Activated T-cell treated with anti-CD3 and anti-CD28 coated beads for 1 hour (primary cell): ENCODE data around the gene RASAL2.

Experiments used
- DNase-seq: peaks from one replicate; pipeline ENCODE4 v3.0.0-alpha.2; 2020; ENCODE audit warnings: low read depth

RASAL2 gene

DNA sequence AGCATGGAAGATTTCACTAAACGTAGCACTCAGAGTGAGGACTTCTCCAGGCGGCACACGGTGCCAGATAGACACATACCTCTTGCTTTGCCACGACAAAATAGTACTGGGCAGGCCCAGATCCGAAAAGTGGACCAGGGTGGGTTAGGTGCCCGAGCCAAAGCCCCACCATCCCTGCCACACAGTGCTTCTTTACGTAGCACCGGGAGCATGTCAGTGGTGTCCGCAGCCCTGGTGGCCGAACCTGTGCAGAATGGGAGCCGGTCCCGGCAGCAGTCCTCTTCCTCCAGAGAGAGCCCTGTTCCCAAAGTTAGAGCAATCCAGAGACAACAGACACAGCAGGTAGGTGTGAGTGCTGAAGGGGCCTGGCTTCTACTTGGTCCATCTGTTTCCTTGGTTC, 364.3 kb downstream of the RASAL2 start:
- DNase-seq = no peak

DNA sequence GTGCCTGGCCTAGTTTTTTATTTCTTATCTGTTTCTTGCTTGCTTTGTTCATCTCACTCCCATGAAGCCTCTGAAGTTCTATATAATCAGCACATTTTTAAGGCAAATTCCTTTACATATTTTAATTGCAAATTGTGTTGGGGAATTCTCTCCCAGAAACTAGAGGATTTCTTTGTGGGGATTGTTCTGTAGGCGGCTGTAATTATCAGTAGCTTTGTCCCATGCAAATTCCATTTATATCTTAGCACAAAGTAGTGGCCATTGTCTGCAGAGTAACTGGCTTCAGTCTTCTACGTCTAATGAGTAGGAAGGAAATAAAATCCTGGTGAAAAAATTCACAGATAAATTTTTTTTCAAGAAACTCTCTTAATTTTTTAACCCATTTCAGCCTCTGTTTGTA, 367.2 kb downstream of the RASAL2 start:
- no peak for DNase-seq

GRCh38 chr1:178461701-178462100, 367.8 kb downstream of the RASAL2 start:
- no peak for DNase-seq

GRCh38 chr1:178464141-178464540, 370.2 kb downstream of the RASAL2 start:
- DNase-seq = no peak

GRCh38 chr1:178464566-178464965, 370.7 kb downstream of the RASAL2 start:
- DNase-seq = no peak

GRCh38 chr1:178465011-178465410, 371.1 kb downstream of the RASAL2 start:
- no peak for DNase-seq

DNA sequence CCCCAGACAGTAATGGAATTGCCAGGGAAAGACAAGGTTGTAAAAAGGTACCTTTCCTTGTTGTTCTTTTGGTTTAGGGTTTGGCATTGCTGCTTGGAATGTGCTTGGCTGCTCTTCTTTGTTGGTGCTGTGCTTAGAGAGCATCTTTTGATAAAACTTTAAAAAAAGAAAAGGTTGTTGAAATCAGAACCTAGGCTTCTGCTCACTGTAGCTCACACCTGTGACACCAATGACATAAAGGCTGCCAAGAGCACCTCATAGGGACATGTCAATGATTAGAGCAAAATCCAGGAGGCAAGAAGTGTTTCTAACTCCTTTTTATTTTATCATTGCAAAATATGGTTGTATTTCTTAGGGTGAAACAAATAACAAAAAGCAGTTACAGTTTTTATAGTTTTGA, 373.9 kb downstream of the RASAL2 start:
- no peak for DNase-seq

- DNase-seq = no peak
Observed at GRCh38 chr1:178470411-178470960, 376.6 kb downstream of the RASAL2 start.

- DNase-seq = no peak
Observed at GRCh38 chr1:178472531-178472930, 378.6 kb downstream of the RASAL2 start.

GRCh38 chr1:178477373-178477772, 383.5 kb downstream of the RASAL2 start:
- DNase-seq = no peak

GRCh38 chr1:178477841-178478240, 383.9 kb downstream of the RASAL2 start:
- no peak for DNase-seq

DNA sequence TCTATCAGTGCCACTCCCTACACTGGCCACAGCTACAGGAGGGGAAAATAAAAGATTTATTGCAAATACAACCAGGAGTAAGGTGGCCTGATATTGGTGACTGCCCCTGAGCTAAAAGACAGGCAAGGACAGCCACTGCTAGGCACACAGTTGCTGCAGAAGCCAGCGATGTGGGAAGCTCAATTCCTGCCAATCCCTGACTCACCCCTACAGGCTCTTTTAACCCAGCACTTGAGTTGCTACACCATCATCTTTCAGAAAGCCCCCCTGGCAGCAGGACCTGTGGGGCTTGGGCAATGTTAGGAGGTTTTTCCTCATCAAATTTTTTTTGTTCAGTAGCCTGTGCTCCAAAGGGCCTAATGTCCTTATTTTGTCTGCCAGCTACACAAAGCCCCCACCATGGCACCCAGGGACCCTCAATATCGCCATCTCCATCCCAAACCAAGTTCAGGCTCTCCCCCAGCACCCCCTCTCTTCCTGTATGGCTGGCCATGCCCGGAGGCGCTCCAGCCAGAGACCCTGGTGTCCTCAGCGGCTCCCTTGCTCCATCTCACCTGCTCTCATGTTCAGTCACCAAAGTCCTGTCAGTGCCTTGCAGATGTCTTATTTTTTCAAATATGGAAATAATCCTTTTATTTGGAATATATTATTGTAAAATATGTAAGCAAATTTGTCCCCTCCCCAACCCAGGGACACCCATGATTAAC, 389.5 kb downstream of the RASAL2 start:
- DNase-seq = no peak

DNA sequence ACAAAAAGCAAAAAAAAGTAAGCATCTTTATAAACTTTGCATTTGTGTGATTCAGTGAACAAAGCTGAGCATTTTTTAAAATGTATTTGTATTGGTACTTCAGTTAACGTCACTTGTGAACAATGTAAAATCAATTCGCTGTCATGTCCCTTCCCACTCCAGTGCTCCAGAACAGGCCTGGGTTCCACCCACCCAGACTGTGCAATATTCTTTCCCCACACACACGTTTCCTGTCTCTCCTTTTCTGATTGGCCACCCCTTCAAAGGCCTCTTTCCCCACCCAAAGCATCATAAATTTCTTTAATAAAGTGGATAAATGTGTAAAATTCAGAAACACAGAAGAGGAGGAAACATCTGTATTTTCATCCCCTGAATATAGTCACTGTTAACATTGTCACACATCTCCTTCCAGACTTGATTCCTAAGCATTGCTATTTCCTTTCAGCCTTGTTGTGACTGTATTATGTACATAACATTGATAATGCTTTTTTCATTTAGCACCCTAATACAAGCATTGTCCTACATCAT, 390.9 kb downstream of the RASAL2 start:
- DNase-seq = no peak

DNA sequence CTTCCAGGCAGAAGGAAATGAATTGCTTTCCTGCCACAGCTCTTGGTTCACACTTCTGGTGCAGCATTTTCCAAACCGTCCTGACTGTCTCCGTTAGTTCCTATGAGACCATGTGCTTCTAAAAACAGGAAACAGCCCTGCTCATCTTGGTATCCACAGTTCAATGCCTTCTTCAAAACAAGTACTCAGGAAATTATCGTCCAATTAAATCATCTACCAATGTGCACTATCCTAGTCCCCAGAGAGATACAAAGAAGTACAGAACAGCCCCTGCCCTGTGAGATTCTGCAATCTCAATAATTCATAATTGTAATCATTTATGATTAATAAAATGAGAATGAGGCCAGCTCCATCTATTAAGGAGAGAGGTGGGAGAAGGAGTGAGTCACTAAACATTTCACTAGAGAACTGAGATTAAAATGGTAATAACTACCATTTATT, 391.7 kb downstream of the RASAL2 start:
- no peak for DNase-seq

- no peak for DNase-seq
Observed at GRCh38 chr1:178486100-178487069, 392.5 kb downstream of the RASAL2 start.

- DNase-seq = no peak
Observed at GRCh38 chr1:178487070-178487615, 393.2 kb downstream of the RASAL2 start.

GRCh38 chr1:178488393-178488792, 394.5 kb downstream of the RASAL2 start:
- no peak for DNase-seq

GRCh38 chr1:178489399-178489798, 395.5 kb downstream of the RASAL2 start:
- no peak for DNase-seq

DNA sequence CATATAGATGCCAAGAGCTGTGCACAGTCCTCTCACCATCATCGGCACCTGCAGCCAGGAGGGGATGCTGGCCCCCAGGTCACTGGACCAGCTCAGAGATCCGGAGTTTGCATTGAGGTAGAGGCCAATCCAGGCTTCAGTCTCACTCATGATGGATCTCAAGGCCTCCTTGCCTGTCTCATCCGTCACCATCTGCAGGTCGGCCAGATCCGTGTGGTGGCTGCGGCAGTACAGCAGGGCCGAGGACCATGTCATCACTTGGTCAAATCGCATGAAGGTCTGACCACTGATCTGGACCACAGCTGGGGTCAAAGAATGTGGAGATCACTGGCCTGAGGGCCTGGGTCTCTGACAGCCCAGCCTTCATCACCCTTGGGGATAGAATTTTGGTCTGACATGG, 396.2 kb downstream of the RASAL2 start:
- DNase-seq = no peak

DNA sequence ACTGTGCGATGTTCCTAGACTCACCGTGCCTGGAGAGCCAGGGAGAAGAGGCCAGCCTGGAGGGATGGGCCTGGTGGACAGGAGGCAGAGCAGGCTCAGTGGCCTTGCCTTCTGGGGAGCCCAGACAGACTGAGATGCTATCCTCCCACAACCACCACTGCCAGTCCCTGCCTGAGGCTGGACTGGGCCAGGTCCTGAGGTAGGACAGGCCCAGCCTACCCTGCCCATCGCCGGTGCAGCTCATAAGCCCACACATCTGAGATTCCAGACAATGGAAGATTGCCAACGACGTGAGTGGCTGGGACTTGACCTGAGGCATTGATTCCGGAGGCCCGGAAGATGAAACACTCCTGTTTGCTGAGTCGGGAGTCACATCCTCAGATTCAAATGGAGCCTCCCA, 397.1 kb downstream of the RASAL2 start:
- DNase-seq = no peak

GRCh38 chr1:178491721-178492120, 397.8 kb downstream of the RASAL2 start:
- no peak for DNase-seq

GRCh38 chr1:178492341-178492740, 398.4 kb downstream of the RASAL2 start:
- no peak for DNase-seq
